ENCODE data around the gene LINC00237.
A peak's percentile ranks its signal among the peaks of the same experiment; 100 is the strongest.

The LINC00237 gene

GRCh38 chr20:21092806-21093205 is 13.4 kb downstream of the LINC00237 start:
- no peak for DNase-seq

GRCh38 chr20:21090721-21091120 is 15.4 kb downstream of the LINC00237 start:
- no peak for DNase-seq

- DNase-seq = no peak
These were observed 16.0 kb downstream of the LINC00237 start for GRCh38 chr20:21090111-21090618.

- DNase-seq = no peak
These were observed 16.8 kb downstream of the LINC00237 start for GRCh38 chr20:21089391-21089790.

GRCh38 chr20:21087862-21088540 is 18.2 kb downstream of the LINC00237 start:
- DNase-seq = no peak

- DNase-seq = no peak
These were observed 22.3 kb downstream of the LINC00237 start for GRCh38 chr20:21083825-21084325.

- no peak for DNase-seq
These were observed 23.6 kb downstream of the LINC00237 start for GRCh38 chr20:21082584-21082983.

- DNase-seq = no peak
These were observed 28.3 kb downstream of the LINC00237 start for GRCh38 chr20:21077809-21078345.

- no peak for DNase-seq
These were observed 30.1 kb downstream of the LINC00237 start for GRCh38 chr20:21076073-21076472.

GRCh38 chr20:21075471-21075870 is 30.7 kb downstream of the LINC00237 start:
- no peak for DNase-seq

GRCh38 chr20:21074605-21075336 is 31.4 kb downstream of the LINC00237 start:
- DNase-seq = no peak

- no peak for DNase-seq
These were observed 38.9 kb downstream of the LINC00237 start for GRCh38 chr20:21067255-21067654.

GRCh38 chr20:21064924-21065323 is 41.2 kb downstream of the LINC00237 start:
- DNase-seq = no peak

- no peak for DNase-seq
These were observed 42.9 kb downstream of the LINC00237 start for GRCh38 chr20:21063276-21063675.

- no peak for DNase-seq
These were observed 53.0 kb downstream of the LINC00237 start for GRCh38 chr20:21053002-21053762.

- DNase-seq = no peak
These were observed 53.5 kb downstream of the LINC00237 start for GRCh38 chr20:21052686-21053001.

GRCh38 chr20:21052241-21052640 is 53.9 kb downstream of the LINC00237 start:
- DNase-seq = no peak

- no peak for DNase-seq
These were observed 55.4 kb downstream of the LINC00237 start for GRCh38 chr20:21050710-21051109.

- no peak for DNase-seq
These were observed 56.8 kb downstream of the LINC00237 start for GRCh38 chr20:21049305-21049828.

GRCh38 chr20:21048841-21049273 is 57.3 kb downstream of the LINC00237 start:
- peak; percentile 56 for DNase-seq

GRCh38 chr20:21047981-21048380 is 58.2 kb downstream of the LINC00237 start:
- no peak for DNase-seq

- no peak for DNase-seq
These were observed 59.6 kb downstream of the LINC00237 start for GRCh38 chr20:21046413-21047070.

Measured in stimulated activated CD4-positive, alpha-beta T cell treated with anti-CD3 and anti-CD28 coated beads, Interleukin-4, amount 100 ng/mL, for 1 hour (primary cell).